ENCODE measurements around the gene ABHD1.

DNA sequence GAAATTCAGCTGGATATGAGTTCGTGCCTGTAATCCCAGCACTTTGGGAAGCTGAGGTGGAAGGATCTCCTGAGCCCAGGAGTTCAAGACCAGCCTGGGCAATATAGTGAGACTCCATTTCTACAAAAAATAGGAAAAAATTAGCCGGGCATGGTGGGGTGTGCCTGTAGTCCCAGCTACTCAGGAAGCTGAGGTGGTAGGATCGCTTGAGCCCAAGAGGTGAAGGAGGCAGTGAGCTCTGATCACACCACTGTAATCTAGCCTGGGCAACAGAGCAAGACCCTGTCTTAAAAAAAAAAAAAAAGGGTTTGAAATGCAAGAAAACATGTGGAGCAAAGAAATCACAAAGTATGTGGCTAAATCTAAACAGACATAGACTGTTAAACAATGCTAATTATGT is 14.5 kb upstream of the ABHD1 start:
- TF ChIP-seq, protein P1, sequence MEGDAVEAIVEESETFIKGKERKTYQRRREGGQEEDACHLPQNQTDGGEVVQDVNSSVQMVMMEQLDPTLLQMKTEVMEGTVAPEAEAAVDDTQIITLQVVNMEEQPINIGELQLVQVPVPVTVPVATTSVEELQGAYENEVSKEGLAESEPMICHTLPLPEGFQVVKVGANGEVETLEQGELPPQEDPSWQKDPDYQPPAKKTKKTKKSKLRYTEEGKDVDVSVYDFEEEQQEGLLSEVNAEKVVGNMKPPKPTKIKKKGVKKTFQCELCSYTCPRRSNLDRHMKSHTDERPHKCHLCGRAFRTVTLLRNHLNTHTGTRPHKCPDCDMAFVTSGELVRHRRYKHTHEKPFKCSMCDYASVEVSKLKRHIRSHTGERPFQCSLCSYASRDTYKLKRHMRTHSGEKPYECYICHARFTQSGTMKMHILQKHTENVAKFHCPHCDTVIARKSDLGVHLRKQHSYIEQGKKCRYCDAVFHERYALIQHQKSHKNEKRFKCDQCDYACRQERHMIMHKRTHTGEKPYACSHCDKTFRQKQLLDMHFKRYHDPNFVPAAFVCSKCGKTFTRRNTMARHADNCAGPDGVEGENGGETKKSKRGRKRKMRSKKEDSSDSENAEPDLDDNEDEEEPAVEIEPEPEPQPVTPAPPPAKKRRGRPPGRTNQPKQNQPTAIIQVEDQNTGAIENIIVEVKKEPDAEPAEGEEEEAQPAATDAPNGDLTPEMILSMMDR (IDR thresholded peaks at IDR 0.05; ENCODE audit: extremely low read depth in 1 of 2, insufficient read depth in 1 of 2, low read depth in 1 of 2, low read length in 2 of 2): no peak
- TF ChIP-seq POLR2AphosphoS5 (IDR thresholded peaks at IDR 0.05; ENCODE audit: insufficient read depth, low read depth, low read length) (no peak), POLR2A (IDR thresholded peaks at IDR 0.05; ENCODE audit: low read depth, low read length) (no peak), FOS (IDR thresholded peaks at IDR 0.05; ENCODE audit: borderline replicate concordance, insufficient read depth, low read length) (no peak), GATA2 (IDR thresholded peaks at IDR 0.05; ENCODE audit: insufficient read depth, insufficient read length, low read depth, low read length) (no peak), EZH2 (IDR thresholded peaks at IDR 0.05; ENCODE audit: borderline replicate concordance, low read depth, low read length, severe bottlenecking) (no peak), JUN (IDR thresholded peaks at IDR 0.05; ENCODE audit: borderline replicate concordance, insufficient read depth, insufficient read length, low read depth) (no peak)
- TF ChIP-seq, protein P2, sequence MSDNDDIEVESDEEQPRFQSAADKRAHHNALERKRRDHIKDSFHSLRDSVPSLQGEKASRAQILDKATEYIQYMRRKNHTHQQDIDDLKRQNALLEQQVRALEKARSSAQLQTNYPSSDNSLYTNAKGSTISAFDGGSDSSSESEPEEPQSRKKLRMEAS (IDR thresholded peaks at IDR 0.05; ENCODE audit: insufficient read depth, insufficient read length): no peak

Measured in endothelial cell of umbilical vein (primary cell).